Colonic mucosa (tissue), 4 donors: ENCODE results near the gene PNLDC1. TPM values are rescaled to one million over a fixed set of nuclear protein-coding genes. Genes with fewer than 3 reads are reported as not detected.

Experiments used
- DNase-seq: peaks from one replicate; pipeline ENCODE4 v3.0.0-alpha.2; 2020
- H3K27ac ChIP-seq: fragments of 200-600 bp; one replicate; pipeline ENCODE4 v1.8.0; 2021
- H3K27me3 ChIP-seq: fragments of 200-600 bp; one replicate; pipeline ENCODE4 v1.8.0; 2021
- H3K36me3 ChIP-seq: fragments of 200-600 bp; one replicate; pipeline ENCODE4 v1.8.0; 2021
- H3K4me1 ChIP-seq: fragments of 200-600 bp; one replicate; pipeline ENCODE4 v1.8.0; 2021; ENCODE audit warnings: mild to moderate bottlenecking
- H3K4me3 ChIP-seq: fragments of 200-600 bp; one replicate; pipeline ENCODE4 v1.8.0; 2021
- H3K9ac ChIP-seq, 2 donors: one replicate each; pipeline ENCODE4 v1.7.0; 2013; ENCODE audit warnings: control low read depth in 2 of 2, low read depth in 2 of 2, low read length in 2 of 2
- H3K9me3 ChIP-seq: fragments of 200-600 bp; one replicate; pipeline ENCODE4 v1.8.0; 2021
- intact Hi-C: fragments of 100-400 bp; cut with DNase I; formaldehyde crosslinking; loops from one replicate; pipeline ENCODE4 v1.14.1; 2022
- total RNA-seq, 2 donors: library from RNA; stranded (reverse); fragmentation: NEBNext Ultra II Directional in 1 of 2; extraction: Animal tissue kit (Norgen Biotek cat#: 25700) in 1 of 2; gene quantifications; one replicate each; pipeline ENCODE4 v1.2.1, GENCODE V29; 2021
- TF ChIP-seq, protein P1 (sequence below): fragments of 200-600 bp; IDR thresholded peaks from one replicate; pipeline ENCODE4 v1.8.0; 2022; ENCODE audit warnings: antibody characterized with exemption, mild to moderate bottlenecking
- donor health status: healthy.
- donor health status: DM: no; HTN: no; CAD: no.
- donor health status: DM: no; HTN: no; CAD: no.

The PNLDC1 gene
- under 1 TPM in 1 of 2 donors, not detected in 1; 0.72 TPM for total RNA-seq

- H3K36me3 ChIP-seq, result no peaks in the 10 kb centered on the region
These were observed at the start of gene PNLDC1 for GRCh38 chr6:159800141-159800865. PNLDC1 (plus strand) TSS chr6:159800276; CDS start chr6:159800308, 32 bp downstream.

DNA sequence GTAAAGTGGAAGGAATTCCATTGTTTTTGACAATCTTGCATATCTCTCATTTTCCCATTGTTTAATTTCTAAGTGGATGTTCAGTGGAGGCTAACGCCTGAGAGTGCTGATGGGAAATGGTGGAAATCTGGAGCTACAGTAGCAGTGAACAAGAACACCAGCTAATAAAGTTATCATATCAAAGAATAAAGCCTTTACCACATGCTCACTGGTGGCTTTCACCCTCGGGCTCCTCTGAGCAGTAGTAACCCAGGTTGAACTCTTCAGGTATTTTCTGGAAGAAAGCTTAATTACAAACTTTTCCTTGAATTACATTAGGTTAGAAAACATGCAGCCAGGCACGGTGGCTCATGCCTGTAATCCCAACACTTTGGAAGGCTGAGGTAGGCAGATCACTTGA lies 48.6 kb upstream of the PNLDC1 start:
- no peaks in the 10 kb centered on the region for H3K4me1 ChIP-seq
- H3K4me3 ChIP-seq, result no peak overlapping the region
- H3K9ac ChIP-seq, result no peak overlapping the region
- TF ChIP-seq, protein P1, sequence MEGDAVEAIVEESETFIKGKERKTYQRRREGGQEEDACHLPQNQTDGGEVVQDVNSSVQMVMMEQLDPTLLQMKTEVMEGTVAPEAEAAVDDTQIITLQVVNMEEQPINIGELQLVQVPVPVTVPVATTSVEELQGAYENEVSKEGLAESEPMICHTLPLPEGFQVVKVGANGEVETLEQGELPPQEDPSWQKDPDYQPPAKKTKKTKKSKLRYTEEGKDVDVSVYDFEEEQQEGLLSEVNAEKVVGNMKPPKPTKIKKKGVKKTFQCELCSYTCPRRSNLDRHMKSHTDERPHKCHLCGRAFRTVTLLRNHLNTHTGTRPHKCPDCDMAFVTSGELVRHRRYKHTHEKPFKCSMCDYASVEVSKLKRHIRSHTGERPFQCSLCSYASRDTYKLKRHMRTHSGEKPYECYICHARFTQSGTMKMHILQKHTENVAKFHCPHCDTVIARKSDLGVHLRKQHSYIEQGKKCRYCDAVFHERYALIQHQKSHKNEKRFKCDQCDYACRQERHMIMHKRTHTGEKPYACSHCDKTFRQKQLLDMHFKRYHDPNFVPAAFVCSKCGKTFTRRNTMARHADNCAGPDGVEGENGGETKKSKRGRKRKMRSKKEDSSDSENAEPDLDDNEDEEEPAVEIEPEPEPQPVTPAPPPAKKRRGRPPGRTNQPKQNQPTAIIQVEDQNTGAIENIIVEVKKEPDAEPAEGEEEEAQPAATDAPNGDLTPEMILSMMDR, result no peak
- DNase-seq, result no peak
- no peaks in the 10 kb centered on the region for H3K27me3 ChIP-seq
- H3K27ac ChIP-seq, result no peak overlapping the region
- intact Hi-C loops, result no loop called here
- no peaks in the 10 kb centered on the region for H3K9me3 ChIP-seq
- peaks cover 8% of the 10 kb centered on the region for H3K36me3 ChIP-seq

More at GRCh38 chr6:159800141-159800865, at the start of gene PNLDC1:
- Histone ChIP-seq H3K4me3 (no peak within 1 kb of the TSS), H3K27me3 (no peaks in the 10 kb centered on the region), H3K27ac (no peak within 1 kb of the TSS), H3K9me3 (no peaks in the 10 kb centered on the region), H3K4me1 (no peaks in the 10 kb centered on the region), H3K9ac (no peak within 1 kb of the TSS)
- DNase-seq, result no peak
- intact Hi-C loops, result no loop called here
- TF ChIP-seq, protein P1, result no peak

GRCh38 chr6:159753081-159753872 lies 46.8 kb upstream of the PNLDC1 start:
- intact Hi-C loops, result no loop called here
- no peak overlapping the region for H3K4me3 ChIP-seq
- no peaks in the 10 kb centered on the region for H3K27me3 ChIP-seq
- H3K4me1 ChIP-seq, result no peaks in the 10 kb centered on the region
- H3K9me3 ChIP-seq, result no peaks in the 10 kb centered on the region
- H3K27ac ChIP-seq, result no peak overlapping the region
- TF ChIP-seq, protein P1, result no peak
- H3K9ac ChIP-seq, result no peak overlapping the region
- DNase-seq, result no peak
- H3K36me3 ChIP-seq, result peaks cover 5% of the 10 kb centered on the region

DNA sequence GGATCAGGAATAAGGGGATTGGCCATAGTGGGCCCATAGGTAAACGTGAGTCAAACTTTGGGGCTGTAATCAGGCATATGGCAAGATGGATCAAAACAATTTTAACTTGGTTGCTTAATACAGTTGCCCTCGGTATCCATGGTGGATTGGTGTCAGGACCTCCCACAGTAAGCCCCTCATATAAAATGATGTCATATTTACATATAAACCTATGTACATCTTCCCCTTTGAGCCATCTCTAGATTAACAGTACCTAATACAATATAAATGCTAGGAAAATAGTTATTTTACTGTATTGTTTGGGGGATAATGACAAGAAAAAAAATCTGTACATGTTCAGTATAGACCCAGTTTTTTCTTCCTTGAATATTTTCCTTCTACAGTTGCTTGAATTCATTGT lies 45.7 kb upstream of the PNLDC1 start:
- Histone ChIP-seq H3K4me1 (no peaks in the 10 kb centered on the region), H3K9ac (no peak overlapping the region), H3K27ac (no peak overlapping the region), H3K9me3 (no peaks in the 10 kb centered on the region), H3K36me3 (peaks cover 5% of the 10 kb centered on the region), H3K27me3 (no peaks in the 10 kb centered on the region), H3K4me3 (no peak overlapping the region)
- intact Hi-C loops, result no loop called here
- TF ChIP-seq, protein P1, result no peak
- no peak for DNase-seq

DNA sequence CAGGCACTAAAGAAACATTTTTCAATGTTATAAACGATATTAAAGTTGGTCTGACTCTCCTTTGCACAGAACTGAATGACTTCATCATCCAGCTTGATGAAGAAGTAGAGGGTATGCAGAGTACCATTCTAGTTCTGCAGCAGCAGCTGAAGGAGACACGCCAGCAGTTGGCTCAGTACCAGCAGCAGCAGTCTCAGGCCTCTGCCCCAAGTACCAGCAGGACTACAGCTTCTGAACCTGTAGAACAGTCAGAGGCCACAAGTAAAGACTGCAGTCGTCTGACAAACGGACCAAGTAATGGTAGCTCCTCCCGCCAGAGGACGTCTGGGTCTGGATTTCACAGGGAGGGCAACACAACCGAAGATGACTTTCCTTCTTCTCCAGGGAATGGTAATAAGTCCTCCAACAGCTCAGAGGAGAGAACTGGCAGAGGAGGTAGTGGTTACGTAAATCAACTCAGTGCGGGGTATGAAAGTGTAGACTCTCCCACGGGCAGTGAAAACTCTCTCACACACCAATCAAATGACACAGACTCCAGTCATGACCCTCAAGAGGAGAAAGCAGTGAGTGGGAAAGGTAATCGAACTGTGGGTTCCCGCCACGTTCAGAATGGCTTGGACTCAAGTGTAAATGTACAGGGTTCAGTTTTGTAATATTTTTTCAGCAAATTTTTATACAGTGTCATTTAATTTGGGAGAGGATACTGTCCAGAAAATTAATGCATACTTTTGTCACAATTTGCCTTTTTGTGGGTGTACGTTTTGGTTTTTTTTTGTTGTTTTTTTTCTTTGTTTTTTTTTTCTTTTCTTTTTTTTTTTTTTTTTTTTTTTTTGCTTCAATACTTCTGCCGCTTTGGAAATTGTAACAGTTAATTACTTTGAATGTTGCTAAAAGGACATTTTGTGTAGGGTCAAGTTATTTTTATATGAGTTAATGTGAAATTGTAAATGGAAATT lies 44.8 kb upstream of the PNLDC1 start:
- no peaks in the 10 kb centered on the region for H3K4me1 ChIP-seq
- H3K9ac ChIP-seq, result no peak overlapping the region
- no peak overlapping the region for H3K27ac ChIP-seq
- H3K4me3 ChIP-seq, result no peak overlapping the region
- TF ChIP-seq, protein P1, result no peak
- intact Hi-C loops, result no loop called here
- peaks cover 5% of the 10 kb centered on the region for H3K36me3 ChIP-seq
- H3K27me3 ChIP-seq, result no peaks in the 10 kb centered on the region
- no peak for DNase-seq
- no peaks in the 10 kb centered on the region for H3K9me3 ChIP-seq
